ENCODE results near the gene RIMS1. TPM values are rescaled to one million over a fixed set of nuclear protein-coding genes. Genes with fewer than 3 reads are reported as not detected.

The RIMS1 gene
- total RNA-seq, 4 donors from 2014 or later = 0.54 to 5.0 TPM; not detected in 2

DNA sequence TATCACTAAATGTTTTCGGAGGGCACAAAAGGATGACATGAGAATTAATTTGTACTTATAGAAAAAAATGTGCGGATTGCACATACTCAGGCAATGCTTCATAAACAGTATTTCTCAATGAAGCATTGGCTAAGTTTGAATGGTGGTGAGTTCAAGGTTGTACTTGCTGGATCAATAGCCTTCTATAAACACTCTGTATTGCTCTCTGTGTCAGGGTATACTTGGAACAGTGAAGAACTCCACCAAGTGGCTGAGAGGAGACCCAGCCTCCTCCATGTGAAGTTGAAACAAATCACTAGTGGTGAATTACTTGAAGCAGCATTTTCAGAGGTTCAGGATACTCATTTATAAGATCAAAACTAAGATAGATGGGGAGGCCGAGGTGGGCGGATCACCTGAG lies 360.6 kb downstream of the RIMS1 start:
- Histone ChIP-seq H3K4me1 (no peaks in the 10 kb centered on the region), H3K36me3 (no peaks in the 10 kb centered on the region), H3K27me3 (no peaks in the 10 kb centered on the region), H3K9me3 (no peaks in the 10 kb centered on the region), H3K4me3 (no peak overlapping the region), H3K27ac (no peak overlapping the region)
- TF ChIP-seq, protein P1, sequence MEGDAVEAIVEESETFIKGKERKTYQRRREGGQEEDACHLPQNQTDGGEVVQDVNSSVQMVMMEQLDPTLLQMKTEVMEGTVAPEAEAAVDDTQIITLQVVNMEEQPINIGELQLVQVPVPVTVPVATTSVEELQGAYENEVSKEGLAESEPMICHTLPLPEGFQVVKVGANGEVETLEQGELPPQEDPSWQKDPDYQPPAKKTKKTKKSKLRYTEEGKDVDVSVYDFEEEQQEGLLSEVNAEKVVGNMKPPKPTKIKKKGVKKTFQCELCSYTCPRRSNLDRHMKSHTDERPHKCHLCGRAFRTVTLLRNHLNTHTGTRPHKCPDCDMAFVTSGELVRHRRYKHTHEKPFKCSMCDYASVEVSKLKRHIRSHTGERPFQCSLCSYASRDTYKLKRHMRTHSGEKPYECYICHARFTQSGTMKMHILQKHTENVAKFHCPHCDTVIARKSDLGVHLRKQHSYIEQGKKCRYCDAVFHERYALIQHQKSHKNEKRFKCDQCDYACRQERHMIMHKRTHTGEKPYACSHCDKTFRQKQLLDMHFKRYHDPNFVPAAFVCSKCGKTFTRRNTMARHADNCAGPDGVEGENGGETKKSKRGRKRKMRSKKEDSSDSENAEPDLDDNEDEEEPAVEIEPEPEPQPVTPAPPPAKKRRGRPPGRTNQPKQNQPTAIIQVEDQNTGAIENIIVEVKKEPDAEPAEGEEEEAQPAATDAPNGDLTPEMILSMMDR (IDR thresholded peaks at IDR 0.05) = no peak
- no peak for TF ChIP-seq POLR2A (IDR thresholded peaks at IDR 0.05)
- DNase-seq = no peak

DNA sequence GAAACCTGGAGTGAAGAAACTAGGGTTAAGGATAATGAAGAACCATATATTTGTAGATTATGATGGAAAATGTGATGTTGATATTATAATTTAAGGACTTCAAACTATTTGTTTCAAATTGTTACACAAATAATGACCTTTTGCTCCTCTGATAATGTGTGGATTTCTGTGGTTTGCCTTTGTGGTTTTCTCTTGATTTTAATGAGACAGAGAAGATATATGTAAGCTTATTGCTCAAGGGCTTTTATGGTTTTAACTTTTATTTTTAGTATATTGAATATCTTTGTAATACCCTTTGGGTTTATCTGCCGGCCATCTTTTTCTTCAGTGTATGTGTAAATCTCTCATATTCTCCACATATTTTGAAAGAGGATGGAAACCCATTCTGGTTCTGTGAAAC lies 362.3 kb downstream of the RIMS1 start:
- no peak for DNase-seq
- Histone ChIP-seq H3K27ac (no peak overlapping the region), H3K27me3 (no peaks in the 10 kb centered on the region), H3K4me1 (no peaks in the 10 kb centered on the region), H3K4me3 (no peak overlapping the region), H3K9me3 (no peaks in the 10 kb centered on the region), H3K36me3 (no peaks in the 10 kb centered on the region)
- TF ChIP-seq POLR2A (IDR thresholded peaks at IDR 0.05) = no peak
- TF ChIP-seq, protein P1 (IDR thresholded peaks at IDR 0.05) = no peak

DNA sequence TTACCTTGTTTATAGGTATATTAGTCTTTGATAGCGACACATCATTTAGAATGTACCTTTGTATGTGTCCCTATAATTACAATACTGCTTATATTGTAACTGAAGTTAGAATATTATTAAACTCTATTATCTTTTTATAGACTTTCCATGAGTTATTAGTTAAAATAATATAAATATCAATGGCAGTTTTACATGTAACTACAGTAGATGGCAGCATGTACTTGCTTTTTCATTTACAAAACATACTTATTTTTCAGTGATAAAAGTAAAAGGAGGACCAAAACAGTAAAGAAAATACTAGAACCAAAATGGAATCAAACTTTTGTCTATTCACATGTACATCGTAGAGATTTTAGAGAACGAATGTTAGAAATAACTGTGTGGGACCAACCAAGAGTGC lies 364.3 kb downstream of the RIMS1 start:
- no peak overlapping the region for H3K4me3 ChIP-seq
- TF ChIP-seq POLR2A (IDR thresholded peaks at IDR 0.05) = no peak
- TF ChIP-seq, protein P1 (IDR thresholded peaks at IDR 0.05) = no peak
- no peaks in the 10 kb centered on the region for H3K9me3 ChIP-seq
- H3K27me3 ChIP-seq = no peaks in the 10 kb centered on the region
- H3K4me1 ChIP-seq = no peaks in the 10 kb centered on the region
- no peaks in the 10 kb centered on the region for H3K36me3 ChIP-seq
- DNase-seq = no peak
- H3K27ac ChIP-seq = no peak overlapping the region

DNA sequence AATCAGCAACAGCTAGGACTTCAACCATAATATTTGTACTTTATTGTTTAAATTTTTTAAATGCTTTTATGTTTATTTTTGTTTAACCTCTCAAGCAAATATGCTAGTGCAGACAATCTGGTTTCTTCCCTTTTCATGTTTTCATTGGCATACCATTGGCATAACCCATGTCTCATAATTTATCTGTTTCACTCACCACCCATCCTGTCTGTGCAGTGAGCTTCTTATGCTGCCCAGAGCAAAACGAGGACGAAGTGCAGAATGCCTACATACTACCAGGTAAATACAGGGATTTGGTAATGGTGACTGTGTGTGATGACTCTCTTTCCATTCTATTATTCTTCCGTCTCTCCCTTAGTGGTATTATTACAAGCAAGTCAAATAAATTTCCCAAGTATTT lies 374.1 kb downstream of the RIMS1 start:
- DNase-seq = no peak
- H3K27ac ChIP-seq = no peak overlapping the region
- H3K27me3 ChIP-seq = no peaks in the 10 kb centered on the region
- H3K36me3 ChIP-seq = no peaks in the 10 kb centered on the region
- H3K4me1 ChIP-seq = no peaks in the 10 kb centered on the region
- no peaks in the 10 kb centered on the region for H3K9me3 ChIP-seq
- TF ChIP-seq, protein P1 (IDR thresholded peaks at IDR 0.05) = no peak
- H3K4me3 ChIP-seq = no peak overlapping the region

DNA sequence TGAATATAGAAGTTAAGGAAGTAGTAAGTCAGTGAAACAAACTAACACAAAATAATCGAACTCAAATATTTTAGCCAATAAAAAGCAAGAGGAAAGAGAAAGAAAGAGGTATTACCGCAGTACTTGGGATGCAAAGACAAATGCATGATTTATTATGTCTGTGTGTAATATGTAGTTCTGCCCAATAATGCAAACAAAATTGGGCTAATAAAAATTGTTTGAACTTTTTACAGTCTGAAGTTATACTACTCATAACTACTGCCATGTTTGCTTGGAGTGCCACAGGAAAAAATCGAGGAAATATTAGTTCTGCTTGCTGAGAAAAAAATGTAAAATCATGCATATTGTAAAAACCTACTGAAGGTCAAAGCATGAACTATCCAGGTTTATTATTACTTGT lies 375.2 kb downstream of the RIMS1 start:
- H3K4me1 ChIP-seq = no peaks in the 10 kb centered on the region
- H3K27me3 ChIP-seq = no peaks in the 10 kb centered on the region
- TF ChIP-seq, protein P1 (IDR thresholded peaks at IDR 0.05) = no peak
- TF ChIP-seq POLR2A (IDR thresholded peaks at IDR 0.05) = no peak

DNA sequence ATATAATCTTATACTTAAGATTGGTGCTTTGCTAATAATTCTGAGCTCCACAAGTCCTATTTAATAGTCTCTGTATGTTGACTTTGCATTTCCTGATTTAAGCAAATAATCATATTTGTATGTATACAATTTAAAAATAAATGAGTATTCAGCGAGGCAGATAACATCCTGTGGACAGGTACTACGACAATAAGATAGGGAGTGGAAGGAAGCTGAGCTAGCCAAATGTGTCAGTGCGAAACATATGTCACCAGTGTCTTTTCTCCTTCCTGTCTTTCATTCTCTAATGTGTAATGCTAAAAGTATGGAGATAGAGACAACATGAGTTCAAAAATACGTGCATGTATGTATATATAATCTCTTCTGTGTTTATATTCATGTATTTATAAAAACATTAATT lies 375.9 kb downstream of the RIMS1 start:
- TF ChIP-seq, protein P1 (IDR thresholded peaks at IDR 0.05) = no peak
- TF ChIP-seq POLR2A (IDR thresholded peaks at IDR 0.05) = no peak
- no peak overlapping the region for H3K27ac ChIP-seq
- no peaks in the 10 kb centered on the region for H3K36me3 ChIP-seq
- H3K4me1 ChIP-seq = no peaks in the 10 kb centered on the region
- H3K27me3 ChIP-seq = no peaks in the 10 kb centered on the region
- H3K9me3 ChIP-seq = no peaks in the 10 kb centered on the region
- DNase-seq = no peak
- H3K4me3 ChIP-seq = no peak overlapping the region

More for the DNA sequence above, 375.2 kb downstream of the RIMS1 start:
- Histone ChIP-seq H3K9me3 (no peaks in the 10 kb centered on the region), H3K27ac (no peak overlapping the region), H3K36me3 (no peaks in the 10 kb centered on the region), H3K4me3 (no peak overlapping the region)
- no peak for DNase-seq
